OCI-LY3 (cell line): ENCODE measurements around the gene FAM229B.

Experiments used
- EZH2phosphoT487 ChIP-seq: fragments of 200-600 bp; shearing (Covaris generic); IDR thresholded peaks from 2 replicates; pipeline ENCODE4 v1.6.1; 2018; ENCODE audit warnings: antibody characterized with exemption, mixed run types, low read depth
- TF ChIP-seq, protein P1 (sequence below): fragments of 200-600, 300-600 bp; sonication (generic); IDR thresholded peaks from 2 replicates; pipeline ENCODE4 v1.5.1; 2014; ENCODE audit warnings: antibody characterized with exemption, low read length, low read depth

DNA sequence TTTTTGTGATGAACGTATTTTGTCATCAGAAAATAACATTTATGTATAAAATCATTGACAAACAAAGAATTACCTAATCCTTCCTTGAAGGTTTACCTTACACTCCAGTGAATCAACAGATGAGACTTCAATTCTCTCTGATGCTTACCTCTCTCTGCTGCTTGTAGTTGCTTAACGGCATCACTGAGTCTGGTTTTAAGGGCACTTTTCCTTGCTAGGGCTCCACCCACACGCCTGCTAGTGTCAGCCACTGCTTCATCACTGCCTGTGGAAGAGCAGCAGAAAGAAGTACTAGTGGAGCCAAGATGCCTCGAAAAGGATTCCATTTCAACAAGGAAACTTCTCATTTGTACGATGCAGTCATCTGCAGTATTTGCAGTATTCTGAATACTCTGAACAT lies 63.0 kb downstream of the FAM229B start:
- TF ChIP-seq, protein P1, sequence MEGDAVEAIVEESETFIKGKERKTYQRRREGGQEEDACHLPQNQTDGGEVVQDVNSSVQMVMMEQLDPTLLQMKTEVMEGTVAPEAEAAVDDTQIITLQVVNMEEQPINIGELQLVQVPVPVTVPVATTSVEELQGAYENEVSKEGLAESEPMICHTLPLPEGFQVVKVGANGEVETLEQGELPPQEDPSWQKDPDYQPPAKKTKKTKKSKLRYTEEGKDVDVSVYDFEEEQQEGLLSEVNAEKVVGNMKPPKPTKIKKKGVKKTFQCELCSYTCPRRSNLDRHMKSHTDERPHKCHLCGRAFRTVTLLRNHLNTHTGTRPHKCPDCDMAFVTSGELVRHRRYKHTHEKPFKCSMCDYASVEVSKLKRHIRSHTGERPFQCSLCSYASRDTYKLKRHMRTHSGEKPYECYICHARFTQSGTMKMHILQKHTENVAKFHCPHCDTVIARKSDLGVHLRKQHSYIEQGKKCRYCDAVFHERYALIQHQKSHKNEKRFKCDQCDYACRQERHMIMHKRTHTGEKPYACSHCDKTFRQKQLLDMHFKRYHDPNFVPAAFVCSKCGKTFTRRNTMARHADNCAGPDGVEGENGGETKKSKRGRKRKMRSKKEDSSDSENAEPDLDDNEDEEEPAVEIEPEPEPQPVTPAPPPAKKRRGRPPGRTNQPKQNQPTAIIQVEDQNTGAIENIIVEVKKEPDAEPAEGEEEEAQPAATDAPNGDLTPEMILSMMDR = no peak
- TF ChIP-seq EZH2phosphoT487 = no peak
